Choroid plexus epithelial cell (primary cell): ENCODE measurements around the gene TRAF3IP3.

Experiments used
- DNase-seq: peaks from one replicate; pipeline ENCODE4 v3.0.0-alpha.2; 2010; ENCODE audit warnings: low read depth
- H3K4me3 ChIP-seq: 2 replicates; pipeline ENCODE4 v1.5.1; 2011; ENCODE audit warnings: low read depth, mild to moderate bottlenecking, control low read depth, low read length, moderate library complexity
- CTCF ChIP-seq: conservative IDR thresholded peaks from 2 replicates; pipeline ENCODE4 v1.5.1; 2011; ENCODE audit warnings: low read depth, mild to moderate bottlenecking, control low read depth, inconsistent platforms, low read length, moderate library complexity

The TRAF3IP3 gene

GRCh38 chr1:209827384-209828262 is 71.8 kb downstream of the TRAF3IP3 start, which contains the start of gene UTP25:
Gene UTP25 (plus strand): TSS chr1:209827972. CDS start chr1:209828064, 92 bp downstream.
- TF ChIP-seq CTCF: peak; percentile 86
- peak within 1 kb of the TSS; percentile 74 for H3K4me3 ChIP-seq
- DNase-seq: peak; percentile 99

- DNase-seq: no peak
- H3K4me3 ChIP-seq: no peak overlapping the region
- TF ChIP-seq CTCF: no peak
Observed at GRCh38 chr1:209829716-209830115, 73.9 kb downstream of the TRAF3IP3 start.

- no peak overlapping the region for H3K4me3 ChIP-seq
- TF ChIP-seq CTCF: no peak
- DNase-seq: no peak
Observed at GRCh38 chr1:209830722-209831121, 74.9 kb downstream of the TRAF3IP3 start.

GRCh38 chr1:209831615-209832014 is 75.8 kb downstream of the TRAF3IP3 start:
- no peak for DNase-seq
- no peak for TF ChIP-seq CTCF
- no peak overlapping the region for H3K4me3 ChIP-seq
